HepG2 (cell line): ENCODE measurements around the gene PRKACA. TPM values are rescaled to one million over a fixed set of nuclear protein-coding genes. Genes with fewer than 3 reads are reported as not detected.
A peak's percentile ranks its signal among the peaks of the same experiment; 100 is the strongest.

ENCODE experiments used
- ASH2L ChIP-seq: fragments of 300-600, 200-600 bp; sonication (generic); IDR thresholded peaks from 2 replicates; pipeline ENCODE4 v1.7.0; 2017; ENCODE audit warnings: low read depth, mild to moderate bottlenecking, moderate library complexity, mixed read lengths, low read length; ENCODE audit not compliant: insufficient read length
- DMAP1 ChIP-seq: IDR thresholded peaks from 2 replicates; pipeline ENCODE4 v1.6.1; 2016
- FOXP4 ChIP-seq: sonication (generic); formaldehyde crosslinking; IDR thresholded peaks from 2 replicates; pipeline ENCODE4 v1.4.0; 2020; ENCODE audit warnings: missing genetic modification reagents
- KAT8 ChIP-seq: IDR thresholded peaks from 2 replicates; pipeline ENCODE4 v1.6.1; 2016; ENCODE audit warnings: missing genetic modification reagents, missing compliant biosample characterization
- KDM5A ChIP-seq: fragments of 200-600 bp; sonication (generic); IDR thresholded peaks from 2 replicates; pipeline ENCODE4 v1.7.0; 2018; ENCODE audit warnings: antibody characterized with exemption, mild to moderate bottlenecking, low read length, borderline replicate concordance
- MAFK ChIP-seq, 2 experiments: IDR thresholded peaks in 1 of 2; conservative IDR thresholded peaks in 1 of 2; 2 replicates each; pipeline ENCODE4 v1.6.1; 2011; ENCODE audit warnings: improper control_type of control experiment in 2 of 2, low read length in 2 of 2
- NR2F2 ChIP-seq: IDR thresholded peaks from 2 replicates; pipeline ENCODE4 v1.6.1; 2012; ENCODE audit warnings: low read depth, inconsistent platforms, borderline replicate concordance
- POLR2A ChIP-seq, 2 experiments: IDR thresholded peaks; 2 replicates each; pipeline ENCODE4 v1.6.1; 2011; ENCODE audit warnings: low read depth in 2 of 2, low read length in 2 of 2, mild to moderate bottlenecking in 1 of 2, moderate library complexity in 1 of 2; ENCODE audit not compliant: insufficient read depth in 1 of 2
- POLR2AphosphoS5 ChIP-seq: IDR thresholded peaks from 2 replicates; pipeline ENCODE4 v1.6.1; 2012; ENCODE audit warnings: low read depth, low read length
- RBFOX2 ChIP-seq: fragments of 200-400 bp; formaldehyde crosslinking; IDR thresholded peaks from 2 replicates; pipeline ENCODE4 v1.6.1; 2017; ENCODE audit warnings: low read depth, mild to moderate bottlenecking, low read length
- SP1 ChIP-seq, 2 experiments: fragments of 450-650 bp in 1 of 2; sonication (generic) in 1 of 2; formaldehyde crosslinking in 1 of 2; IDR thresholded peaks; 2 replicates each; pipeline versions ENCODE4 v1.4.0 to v1.6.1; 2016 to 2020; ENCODE audit warnings: missing genetic modification reagents in 1 of 2
- YY1 ChIP-seq: IDR thresholded peaks from 2 replicates; pipeline ENCODE4 v1.6.1; 2011; ENCODE audit warnings: low read length, low read depth, moderate library complexity, mild to moderate bottlenecking; ENCODE audit not compliant: insufficient read depth, insufficient replicate concordance
- ZBTB40 ChIP-seq, 2 experiments: fragments of 450-650 bp in 1 of 2; sonication (generic) in 1 of 2; formaldehyde crosslinking in 1 of 2; IDR thresholded peaks; 2 replicates each; pipeline versions ENCODE4 v1.6.1 to v1.8.0; 2016 to 2022; ENCODE audit warnings: antibody characterized with exemption in 1 of 2, mild to moderate bottlenecking in 1 of 2, missing genetic modification reagents in 1 of 2
- ZNF546 ChIP-seq: sonication (generic); formaldehyde crosslinking; conservative IDR thresholded peaks from 2 replicates; pipeline ENCODE4 v1.8.1; 2023; ENCODE audit warnings: mild to moderate bottlenecking, missing genetic modification reagents
- polyA plus RNA-seq, 8 experiments: library from polyadenylated mRNA; depleted of rRNA in 3 of 8; stranded (reverse) in 7 of 8; unstranded in 1 of 8; fragments of >200 nt; fragmentation: Illumina TruSeq in 4 of 8; extraction: Trizol in 4 of 8; gene quantifications; 2 replicates each; pipeline versions ENCODE4 v1.2.1 to v1.2.3, GENCODE V29; 2011 to 2016; ENCODE audit warnings: low read depth in 4 of 8, missing spikeins in 1 of 8, mixed read lengths in 1 of 8; ENCODE audit not compliant: insufficient read depth in 1 of 8
- total RNA-seq, 5 experiments: library from RNA; depleted of rRNA; stranded (reverse); fragments of >200 nt; fragmentation: Illumina TruSeq; extraction: Trizol; gene quantifications; 2 replicates each; pipeline ENCODE4 v1.2.3, GENCODE V29; 2016; ENCODE audit warnings: low read depth in 1 of 5
- TF ChIP-seq, protein P1 (sequence below): sonication (generic); formaldehyde crosslinking; IDR thresholded peaks from 2 replicates; pipeline ENCODE4 v1.5.1; 2020; ENCODE audit warnings: mild to moderate bottlenecking, missing genetic modification reagents, moderate library complexity

Gene PRKACA
- total and polyA plus RNA-seq, 2 of the 13 experiments (the other 11 are each of a cell fraction or from before 2014, with no cell fraction given), result 11.0 to 18.2 TPM

DNA sequence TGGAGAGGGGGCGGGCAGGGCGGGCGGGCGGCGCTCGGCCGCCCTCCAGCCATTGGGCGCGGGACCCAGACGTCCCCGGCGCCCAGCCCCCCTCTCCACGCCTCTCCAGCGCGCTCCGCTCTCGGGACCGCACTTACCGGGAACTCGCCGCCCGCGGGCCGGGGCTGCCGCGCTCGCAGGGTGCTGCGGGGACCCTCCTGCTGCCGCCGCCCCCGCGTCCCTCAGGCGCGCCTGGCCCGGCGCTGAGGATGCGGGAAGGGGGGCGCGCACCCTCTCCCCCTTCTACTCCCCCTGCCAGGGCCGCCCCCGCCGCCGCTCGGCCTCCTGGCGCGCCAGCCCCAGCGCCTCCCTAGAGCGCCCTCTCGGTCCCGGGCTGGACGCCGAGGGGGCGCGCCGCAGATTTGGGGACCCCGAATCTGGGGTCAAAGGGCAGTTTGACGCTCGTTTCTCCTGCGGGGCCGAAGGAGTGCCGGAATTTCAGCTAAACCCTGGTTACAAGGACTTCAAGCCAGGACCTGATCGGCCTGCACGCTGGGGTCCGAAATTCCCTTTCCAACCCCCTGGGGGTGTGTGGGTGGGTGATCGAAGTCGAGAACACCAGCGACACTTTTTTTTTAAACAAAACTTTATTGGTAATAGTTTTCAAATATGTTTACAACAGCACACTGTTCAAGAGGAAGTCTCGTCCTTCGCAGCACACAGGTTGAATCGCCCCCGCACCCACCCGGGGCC lies 26.3 kb downstream of the PRKACA start (continued):
- TF ChIP-seq ZBTB40 (IDR thresholded peaks at IDR 0.05) (peak; percentile 99), ZBTB40 (CRISPR knock-in tag; IDR thresholded peaks at IDR 0.05) (peak; percentile 100), DMAP1 (peak; percentile 44; the same call in 1 of the 2 replicates), SP1 (IDR thresholded peaks at IDR 0.05) (no peak), SP1 (CRISPR knock-in tag; IDR thresholded peaks at IDR 0.05) (0 out of 2 replicates have a peak, but pooled peaks have one; percentile 28), FOXP4 (no peak), KDM5A (peak; percentile 77), KAT8 (CRISPR knock-in tag) (peak; percentile 45; the same call in 1 of the 2 replicates), ZNF546 (CRISPR knock-in tag) (0 out of 2 replicates have a peak, but pooled peaks have one; percentile 49), YY1 (peak; percentile 30), NR2F2 (no peak), RBFOX2 (peak; percentile 87), MAFK (conservative IDR thresholded peaks at IDR 0.05 in 1 of 2, IDR thresholded peaks at IDR 0.05 in 1 of 2; ENCODE audit: low read length in 2 of 2) (no peak), ASH2L (peak; percentile 73), POLR2AphosphoS5 (peak; percentile 67), POLR2A (IDR thresholded peaks at IDR 0.05; ENCODE audit: insufficient read depth in 1 of 2, low read depth in 2 of 2, low read length in 2 of 2) (peak; percentile 19 to 81; a peak in 3 of 4 replicates)
- TF ChIP-seq, protein P1, sequence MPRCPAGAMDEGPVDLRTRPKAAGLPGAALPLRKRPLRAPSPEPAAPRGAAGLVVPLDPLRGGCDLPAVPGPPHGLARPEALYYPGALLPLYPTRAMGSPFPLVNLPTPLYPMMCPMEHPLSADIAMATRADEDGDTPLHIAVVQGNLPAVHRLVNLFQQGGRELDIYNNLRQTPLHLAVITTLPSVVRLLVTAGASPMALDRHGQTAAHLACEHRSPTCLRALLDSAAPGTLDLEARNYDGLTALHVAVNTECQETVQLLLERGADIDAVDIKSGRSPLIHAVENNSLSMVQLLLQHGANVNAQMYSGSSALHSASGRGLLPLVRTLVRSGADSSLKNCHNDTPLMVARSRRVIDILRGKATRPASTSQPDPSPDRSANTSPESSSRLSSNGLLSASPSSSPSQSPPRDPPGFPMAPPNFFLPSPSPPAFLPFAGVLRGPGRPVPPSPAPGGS (CRISPR knock-in tag), result peak; percentile 19; the same call in 1 of the 2 replicates
